ENCODE data around the gene CHD1.
A peak's percentile ranks its signal among the peaks of the same experiment; 100 is the strongest.

Gene CHD1

DNA sequence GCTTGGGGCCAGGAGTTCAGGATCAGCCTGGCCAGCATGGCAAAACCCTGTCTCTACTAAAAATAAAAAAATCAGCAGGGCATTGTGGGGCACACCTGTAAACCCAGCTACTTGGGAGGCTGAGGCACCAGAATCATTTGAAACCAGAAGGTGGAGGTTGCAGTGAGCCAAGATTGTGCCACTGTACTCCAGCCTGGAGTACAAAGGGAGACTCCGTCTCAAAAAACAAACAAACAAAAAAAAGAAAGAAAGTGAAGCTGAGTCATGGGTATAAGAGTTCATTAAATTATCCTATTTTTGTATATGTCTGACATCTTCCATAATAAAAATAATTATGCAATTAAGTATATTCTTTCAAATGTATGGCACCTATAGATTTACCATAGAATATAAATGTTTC lies 37.2 kb downstream of the CHD1 start:
- DNase-seq = no peak

DNA sequence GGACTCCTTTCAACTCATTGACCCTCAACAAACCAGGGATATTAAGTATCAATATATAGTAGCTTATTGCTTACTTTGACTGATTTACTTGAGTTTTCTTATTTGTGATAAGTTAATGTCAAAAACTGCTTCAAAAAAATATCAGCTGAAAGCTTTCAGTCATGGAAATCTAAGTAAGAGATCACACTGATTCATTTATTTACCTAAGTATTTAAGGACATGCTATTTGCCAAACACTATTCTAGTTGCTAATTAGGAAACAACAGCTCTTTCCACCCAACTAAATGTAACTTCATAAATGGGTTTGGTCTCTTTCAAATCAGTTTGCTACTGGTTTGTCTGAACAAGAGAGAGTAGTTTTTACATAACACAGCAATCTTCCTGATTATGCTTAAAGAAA lies 48.2 kb downstream of the CHD1 start:
- no peak for DNase-seq

DNA sequence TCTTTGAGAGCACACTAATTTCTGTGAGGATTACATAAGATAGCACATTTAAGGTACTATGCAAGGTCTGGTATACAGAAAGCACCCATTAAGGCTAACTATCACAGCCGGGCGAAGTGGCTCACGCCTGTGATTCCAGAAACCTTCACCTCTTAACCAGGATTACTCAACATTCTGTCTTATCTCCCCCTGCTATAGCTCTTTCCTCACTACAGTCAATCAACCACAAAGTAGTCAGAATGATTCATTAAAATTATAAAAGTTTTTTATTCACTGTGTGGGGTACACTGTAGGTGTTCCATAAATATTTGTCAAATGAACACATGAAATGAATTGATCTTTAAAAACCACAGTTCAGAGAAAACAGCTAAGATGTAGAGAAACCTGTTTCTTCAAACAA lies 48.7 kb downstream of the CHD1 start:
- DNase-seq = no peak

DNA sequence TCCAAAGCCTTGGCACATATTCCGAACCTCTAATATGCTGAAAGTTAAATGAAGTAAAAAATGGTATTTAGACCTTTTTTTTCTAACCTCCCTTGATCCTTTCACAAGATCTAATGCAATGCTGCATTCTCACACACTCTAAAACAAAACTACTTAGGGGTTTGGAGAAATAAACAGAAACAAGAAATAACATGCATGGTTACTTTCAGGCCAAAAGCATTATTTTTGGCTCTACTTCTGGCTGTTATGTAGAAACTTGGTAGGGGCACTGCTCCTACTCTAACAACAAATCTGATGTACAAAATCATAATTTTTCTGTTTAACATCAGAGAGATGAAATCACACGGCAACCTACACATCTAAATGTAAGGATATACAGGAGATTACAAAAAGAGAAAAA lies 51.2 kb downstream of the CHD1 start:
- no peak for DNase-seq

DNA sequence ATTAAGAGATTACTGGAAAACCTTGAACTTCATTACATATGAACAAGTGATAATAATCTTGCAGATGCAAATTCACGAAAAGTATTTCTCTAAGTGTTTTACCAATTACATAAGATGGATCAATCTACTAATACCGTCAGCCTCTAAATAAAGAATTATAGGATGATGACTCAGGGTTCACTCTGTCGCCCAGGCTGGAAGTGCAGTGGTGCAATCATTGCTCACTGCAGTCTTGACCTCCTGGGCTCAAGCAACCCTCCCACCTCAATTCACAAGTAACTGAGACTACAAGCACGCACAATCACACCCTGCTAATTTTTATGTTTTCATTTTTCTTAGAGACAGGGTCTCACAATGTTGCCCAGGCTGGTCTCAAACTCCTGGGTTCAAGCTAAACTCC lies 56.1 kb downstream of the CHD1 start:
- DNase-seq = no peak

DNA sequence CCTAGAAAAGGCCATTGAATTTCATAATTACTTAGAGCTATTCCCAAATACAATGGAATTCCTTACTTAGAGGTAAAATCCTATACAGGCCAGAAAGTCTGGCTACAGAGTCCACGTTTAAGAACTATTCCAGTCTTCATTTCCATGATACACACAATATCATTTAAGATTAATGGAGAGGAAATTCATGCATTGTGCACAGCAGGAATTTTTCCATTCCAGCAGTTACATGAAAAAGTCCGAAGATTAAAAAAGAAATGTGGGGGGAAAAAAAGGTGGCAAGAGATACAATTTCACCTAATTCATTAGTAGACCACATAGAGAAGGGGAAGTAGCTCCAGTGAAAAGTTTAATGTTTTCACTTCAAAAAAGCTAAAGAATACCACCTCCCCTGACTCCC lies 63.1 kb downstream of the CHD1 start:
- no peak for DNase-seq

DNA sequence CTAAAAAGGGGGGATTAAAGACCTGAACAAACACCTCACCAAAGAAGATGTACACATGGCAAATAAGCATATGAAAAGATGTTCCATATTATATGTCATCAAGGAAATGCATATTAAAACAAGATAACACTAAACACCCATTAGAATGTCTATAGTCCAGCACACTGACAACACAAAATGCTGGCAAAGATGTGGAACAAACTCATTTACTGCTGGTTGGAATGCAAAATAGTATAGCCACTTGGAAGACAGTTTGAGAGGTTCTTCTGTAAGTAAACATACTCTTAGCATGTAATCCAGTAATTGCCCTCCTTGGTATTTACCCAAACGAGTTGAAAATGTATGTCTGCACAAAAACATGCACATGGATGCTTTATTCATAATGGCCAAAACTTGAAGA lies 81.8 kb downstream of the CHD1 start:
- no peak for DNase-seq

DNA sequence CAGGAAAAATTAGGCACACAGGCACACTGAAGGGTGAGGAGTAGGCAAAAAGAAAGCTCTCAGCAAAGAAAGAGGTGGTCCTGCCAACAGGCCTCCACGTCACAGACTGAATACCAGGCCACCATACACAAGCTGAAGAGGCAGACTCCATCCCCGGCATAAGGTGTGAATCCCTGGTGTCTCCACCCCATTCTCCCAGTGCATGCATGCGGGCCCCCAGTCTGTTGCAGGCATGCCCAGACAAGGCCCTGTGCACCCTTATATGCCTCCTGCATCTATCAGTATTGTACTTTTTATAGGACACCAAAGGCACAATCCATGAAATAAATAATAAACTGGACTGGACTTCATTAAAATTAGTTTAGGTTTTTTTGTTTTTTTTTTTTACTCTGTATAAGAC lies 82.3 kb downstream of the CHD1 start:
- no peak for DNase-seq

DNA sequence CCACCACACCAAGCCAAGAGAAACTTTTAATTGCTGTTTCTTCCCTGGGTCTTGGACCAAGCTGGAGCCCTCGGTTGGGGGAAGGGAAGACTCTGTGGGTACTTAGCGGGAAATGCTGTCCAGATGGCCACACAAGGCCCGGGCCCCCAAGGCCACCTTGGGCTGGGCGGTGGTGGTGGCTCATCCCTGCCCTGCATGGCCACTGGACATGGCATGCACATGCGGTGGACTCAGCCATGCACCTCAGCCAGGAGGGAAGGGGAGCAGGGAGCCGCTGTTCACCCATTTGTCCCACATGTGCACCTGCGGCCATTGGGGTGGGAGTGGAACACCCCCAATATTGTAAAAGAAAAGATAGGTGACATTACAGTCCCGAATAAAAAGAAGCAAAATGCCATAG lies 82.9 kb downstream of the CHD1 start:
- DNase-seq = no peak

DNA sequence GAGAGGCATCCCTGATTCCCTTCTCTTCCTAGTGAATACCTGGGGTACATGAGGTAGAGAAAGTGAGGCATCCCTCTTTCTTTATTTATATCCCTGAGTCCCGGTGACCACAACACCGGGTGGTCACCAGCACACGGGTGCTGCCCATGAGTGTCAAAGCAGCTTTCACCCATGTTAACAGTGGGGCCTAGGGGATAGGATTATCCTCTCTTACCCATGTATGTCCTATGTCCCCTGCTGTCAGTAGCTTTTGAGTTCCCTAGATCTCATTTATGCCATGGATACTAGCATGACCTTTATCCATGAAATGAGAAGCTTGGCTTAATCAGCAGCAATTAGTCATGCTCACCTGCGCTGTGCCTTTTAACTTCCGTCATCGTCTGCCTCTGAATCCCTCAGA lies 83.9 kb downstream of the CHD1 start:
- no peak for DNase-seq

DNA sequence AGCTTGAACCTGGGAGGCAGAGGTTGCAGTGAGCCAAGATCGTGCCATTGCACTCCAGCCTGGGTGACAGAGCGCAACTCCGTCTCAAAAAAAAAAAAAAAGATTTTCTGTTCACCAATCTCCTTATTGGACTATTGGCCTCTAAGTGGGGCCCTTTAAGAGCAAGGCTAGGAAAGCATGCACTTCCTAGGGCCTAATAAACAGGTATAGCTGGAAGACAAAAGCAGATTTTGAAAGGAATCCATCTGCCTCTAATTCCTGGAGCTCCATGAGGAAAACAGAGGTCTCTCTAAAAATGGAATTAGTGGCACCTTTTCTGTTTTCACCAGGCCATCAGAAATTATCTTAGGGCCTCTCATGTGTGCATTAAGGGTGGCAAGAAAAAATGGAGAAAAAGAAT lies 85.3 kb downstream of the CHD1 start:
- no peak for DNase-seq

DNA sequence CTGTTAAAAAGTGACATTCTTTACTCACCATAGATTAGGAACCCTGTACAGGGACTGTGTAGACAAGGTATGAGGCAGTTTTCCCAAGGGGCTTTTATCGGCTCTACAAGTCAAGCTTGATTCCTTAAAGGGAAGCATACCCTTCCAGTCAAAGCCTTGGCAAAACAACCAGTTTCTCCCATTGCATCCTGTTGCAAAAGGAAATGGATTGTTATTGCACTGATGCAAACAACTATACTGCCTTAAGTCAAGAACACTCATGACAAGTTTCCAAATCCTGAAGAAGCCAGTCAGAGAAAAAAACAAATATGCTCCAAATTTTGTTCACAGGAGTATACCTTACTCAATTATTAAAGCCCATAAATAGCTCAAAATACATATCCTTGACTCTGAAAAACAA lies 87.9 kb downstream of the CHD1 start:
- no peak for DNase-seq

DNA sequence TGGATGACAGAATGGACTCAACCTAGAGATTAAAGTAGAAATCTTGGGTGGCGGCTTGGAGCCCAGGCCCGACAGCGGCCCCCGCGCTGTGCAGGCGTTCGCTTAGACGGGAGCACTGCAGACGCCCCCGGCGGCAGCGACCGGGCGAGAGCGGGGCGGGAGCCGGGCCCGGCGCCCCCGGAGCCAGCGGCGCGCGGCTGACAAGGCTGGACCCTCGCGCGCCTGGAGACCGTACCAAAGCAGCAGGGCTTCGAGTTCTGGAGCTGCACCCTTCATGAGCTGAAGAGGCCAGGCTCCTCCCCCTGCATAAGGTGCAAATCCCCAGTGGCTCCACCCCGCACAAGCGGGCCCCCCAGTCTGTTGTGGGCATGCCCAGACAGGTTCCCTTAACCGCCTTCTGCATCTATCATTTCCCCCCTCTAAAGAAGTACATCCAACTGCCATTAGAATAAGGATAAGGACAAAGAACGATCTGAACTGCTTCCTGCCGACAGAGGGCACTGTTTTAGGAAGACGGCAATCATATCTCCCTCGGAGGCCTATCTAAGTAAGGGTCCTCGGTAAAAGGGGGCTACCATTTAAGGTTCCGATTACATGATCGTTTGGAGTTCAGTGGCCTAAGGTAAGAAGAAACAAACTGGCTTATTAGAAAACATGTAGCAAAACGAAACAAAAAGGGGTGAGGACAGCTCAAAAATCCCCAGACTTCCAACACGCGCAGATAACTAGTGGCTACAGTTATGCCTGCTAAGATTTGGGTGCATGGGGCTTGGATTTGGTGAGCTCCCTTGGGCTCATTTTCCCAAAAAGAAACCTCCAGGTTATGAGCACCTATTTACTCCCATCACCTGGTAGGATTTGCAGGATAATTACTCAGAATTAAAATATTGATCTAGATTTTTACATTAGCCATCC lies 89.1 kb downstream of the CHD1 start:
- no peak for DNase-seq

DNA sequence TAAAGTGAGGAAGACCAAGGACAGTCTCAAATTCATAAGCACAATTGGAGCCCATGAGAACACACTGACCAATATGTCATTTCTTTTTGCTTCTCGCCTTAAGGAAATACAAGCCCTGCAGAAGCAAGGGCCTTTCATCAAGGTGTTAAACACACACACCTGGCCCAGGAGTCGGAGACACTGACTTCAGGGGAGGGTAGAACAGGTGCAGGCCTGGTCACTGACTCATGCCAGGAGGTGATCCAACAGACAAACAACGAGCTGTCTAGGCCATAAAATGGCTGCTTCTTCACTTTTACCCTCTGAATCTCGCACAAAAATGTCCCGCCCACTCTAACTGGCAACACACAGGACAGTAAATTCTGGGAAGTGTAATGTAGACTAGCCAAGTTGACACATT lies 92.6 kb downstream of the CHD1 start:
- no peak for DNase-seq

DNA sequence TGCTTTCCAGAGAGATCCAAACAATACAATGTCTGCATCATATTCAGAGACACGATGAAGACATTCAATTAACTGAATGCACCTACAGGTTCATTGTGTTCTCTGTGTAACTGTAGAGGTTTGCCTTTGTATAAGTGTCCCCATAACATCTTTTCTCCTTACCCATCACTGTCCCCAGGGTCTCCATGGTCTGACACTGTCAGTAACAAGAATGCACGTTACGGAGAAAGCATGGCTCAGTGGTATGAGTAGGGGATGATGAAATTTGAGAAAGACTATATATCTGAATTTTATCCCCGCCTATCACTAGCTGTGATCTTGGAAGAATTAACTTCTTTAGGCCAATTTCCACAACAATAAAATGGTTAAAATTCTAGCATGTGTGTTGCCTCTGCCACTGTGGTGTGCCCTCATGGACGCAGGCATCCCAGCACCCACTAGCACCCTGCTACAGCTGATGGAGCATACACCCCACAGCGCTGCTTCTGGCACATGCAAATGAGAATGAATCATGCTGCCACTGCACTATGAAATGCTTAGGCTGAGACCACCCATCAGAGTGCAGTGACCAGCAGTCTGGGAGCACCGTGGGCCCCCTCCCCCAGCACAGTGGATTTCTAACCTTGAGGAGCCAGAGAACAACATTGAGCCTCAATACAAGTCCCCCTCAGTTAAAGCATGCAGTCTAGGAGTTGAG lies 101.1 kb downstream of the CHD1 start:
- DNase-seq = no peak

DNA sequence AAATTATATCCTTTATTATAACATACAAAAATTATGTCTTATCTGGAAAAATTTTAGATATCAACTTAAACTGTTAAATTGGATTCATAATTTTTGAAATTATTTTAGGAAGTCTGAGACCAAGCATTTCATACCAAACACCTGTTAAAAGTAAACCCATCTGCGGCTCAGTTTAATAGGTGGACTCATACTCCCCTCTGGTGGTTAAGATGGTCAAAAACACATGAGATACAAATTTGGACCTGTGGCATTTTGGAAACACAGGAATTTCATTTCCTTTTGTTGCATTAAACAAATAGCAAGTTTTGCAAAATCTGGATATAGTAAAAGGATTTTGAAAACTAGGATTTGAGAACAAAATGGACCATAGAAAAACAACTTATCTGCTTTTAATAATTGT lies 101.6 kb downstream of the CHD1 start:
- DNase-seq = peak in 1 of 2 experiments; percentile 4

DNA sequence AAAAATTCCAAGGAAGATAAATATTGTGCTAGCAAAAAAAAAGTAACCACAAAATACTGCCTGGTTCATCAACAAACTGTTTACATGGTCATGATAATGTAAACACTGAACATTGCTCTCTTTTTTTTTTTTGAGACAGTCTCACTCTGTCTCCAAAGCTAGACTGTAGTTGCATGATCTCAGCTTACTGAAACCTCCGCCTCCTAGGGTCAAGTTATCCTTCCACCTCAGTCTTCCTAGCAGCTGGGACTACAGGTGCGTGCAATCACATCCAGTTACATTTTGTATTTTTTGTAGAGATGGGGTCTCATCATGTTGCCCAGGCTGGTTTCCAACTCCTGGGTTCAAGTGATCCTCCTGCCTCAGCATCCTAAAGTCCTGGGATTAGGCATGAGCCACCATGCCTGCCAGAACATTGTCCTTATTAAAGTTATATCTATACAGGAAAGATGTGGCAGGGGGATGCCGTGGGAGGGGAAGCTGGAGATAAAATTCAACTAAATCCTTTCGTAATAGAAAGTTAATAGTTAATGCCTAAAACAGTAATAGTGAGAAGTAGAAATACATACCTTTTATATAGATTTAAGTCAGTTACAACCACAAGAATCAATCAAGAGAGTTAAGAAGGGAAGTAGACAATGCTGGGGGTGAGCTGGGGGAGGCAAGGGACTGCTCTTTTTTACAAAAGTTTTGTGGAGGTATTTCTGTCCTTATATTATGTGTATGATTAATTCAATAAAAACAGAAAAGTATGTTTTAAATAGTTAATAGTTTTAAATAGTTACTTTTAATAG lies 103.0 kb downstream of the CHD1 start:
- DNase-seq = no peak

DNA sequence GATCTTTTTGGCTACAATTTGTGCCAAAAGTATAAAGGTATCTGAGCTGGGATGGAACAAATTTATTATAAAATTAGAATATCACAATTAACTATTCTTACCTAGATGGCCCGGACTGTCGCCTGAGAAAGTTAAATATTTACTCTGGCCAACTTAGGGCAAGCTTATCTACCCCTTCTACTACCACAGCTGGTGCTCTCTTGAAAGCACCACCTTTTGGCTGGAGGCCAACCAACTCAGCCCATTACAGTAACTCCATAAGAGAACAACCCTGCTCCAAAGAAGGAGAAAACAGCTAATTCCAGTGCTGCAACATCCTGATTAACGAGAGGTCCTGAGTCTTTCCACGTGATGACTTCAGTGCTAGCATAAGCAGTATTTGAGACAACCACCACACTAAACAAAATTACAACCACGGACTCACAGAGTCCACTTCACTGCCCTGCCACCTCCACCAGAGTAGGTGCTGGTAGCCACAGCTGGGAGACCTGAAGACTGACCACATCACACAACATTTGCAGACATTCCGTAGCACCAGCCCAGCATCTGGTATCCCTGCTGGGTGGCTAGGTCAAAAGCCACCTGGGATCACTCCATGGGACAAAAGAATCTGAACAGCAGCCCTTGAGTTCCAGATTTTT lies 112.1 kb downstream of the CHD1 start:
- no peak for DNase-seq

DNA sequence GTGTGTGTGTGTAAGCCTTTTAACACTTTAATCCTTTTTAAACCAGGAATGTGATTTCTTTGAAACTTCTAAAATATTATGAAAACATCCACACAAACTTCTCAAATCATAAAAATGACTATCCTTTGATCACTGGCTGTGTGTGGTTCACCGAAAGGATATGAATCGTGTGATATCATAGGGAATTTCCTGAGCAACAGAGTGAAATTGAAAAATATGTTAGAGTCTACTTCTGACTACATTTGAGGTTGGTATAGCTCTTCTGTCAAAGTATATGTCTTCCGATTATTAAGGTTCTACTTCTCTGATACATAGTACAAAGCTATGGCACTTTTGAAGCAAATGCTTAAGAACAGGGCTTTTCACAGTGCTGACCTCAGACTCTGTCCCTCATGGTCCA lies 115.1 kb downstream of the CHD1 start:
- DNase-seq = no peak

DNA sequence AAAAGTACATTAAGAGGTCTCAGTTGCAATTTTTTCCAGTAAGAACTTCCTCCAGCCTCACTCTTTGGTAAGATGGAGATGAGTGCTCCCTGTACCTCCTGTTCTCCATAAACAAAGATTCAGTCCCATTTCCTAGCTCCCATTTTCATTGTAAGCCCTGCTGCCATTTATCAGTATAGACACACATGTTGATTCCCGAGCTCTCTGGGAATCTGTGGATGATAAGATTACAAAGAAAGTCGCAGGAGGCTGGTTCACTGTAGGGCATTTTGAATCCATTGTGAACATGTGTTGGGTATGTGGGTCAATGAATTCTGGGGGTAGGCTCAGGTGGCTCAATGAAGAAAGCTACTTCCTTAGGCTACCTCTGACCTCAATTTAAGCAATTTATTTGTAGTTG lies 118.6 kb downstream of the CHD1 start:
- DNase-seq = no peak

DNA sequence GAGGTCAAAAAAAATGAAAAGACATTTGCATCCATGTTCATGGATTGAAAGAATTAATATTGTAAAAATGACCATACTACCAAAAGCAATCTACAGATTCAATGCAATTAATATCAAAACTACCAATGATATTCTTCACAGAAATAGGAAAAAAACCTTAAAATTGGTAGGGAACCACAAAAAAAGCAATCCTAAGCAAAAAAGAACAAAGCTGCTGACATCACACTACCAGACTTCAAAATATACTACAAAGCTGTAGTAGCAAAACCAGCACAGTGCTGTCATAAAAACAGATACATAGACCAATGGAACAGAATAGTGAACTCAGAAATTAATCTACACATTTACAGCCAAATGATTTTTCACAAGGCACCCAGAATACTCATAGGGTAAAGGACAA lies 121.0 kb downstream of the CHD1 start:
- no peak for DNase-seq

DNA sequence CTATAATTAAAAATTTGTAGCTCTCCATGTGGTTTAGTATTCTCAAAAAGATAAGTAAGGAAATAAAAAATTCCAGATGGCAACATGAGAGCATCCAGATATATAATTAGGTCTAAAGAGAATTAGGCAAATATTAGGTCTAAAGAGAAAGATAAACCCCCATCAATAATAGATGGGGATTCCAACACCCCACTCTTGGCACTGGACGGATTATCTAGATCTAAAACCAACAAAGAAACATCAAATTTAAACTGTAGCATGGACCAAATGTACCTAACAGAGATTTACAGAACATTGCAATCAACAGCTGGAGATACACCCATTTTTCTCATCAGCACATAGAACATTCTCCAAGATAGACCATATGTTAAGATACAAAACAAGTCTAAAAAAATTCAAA lies 123.7 kb downstream of the CHD1 start:
- DNase-seq = no peak

DNA sequence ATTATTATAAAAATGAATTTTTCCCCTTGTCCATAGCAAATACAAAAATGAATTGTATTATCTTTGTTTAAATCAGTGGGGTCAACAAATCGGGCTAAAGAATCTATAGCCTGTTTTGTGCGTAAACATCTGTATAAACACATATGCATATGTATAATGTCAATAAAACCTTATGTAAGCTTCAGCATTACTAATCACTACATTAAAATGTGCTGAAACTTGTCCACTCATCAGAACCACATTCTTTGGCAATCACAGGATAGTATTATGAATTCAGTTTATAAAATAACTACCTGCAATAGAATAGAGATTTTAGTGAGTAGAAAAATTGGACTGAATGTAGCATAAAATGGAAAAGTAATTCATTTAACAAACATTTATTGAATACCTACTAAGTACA lies 124.7 kb downstream of the CHD1 start:
- DNase-seq = no peak
